ENCODE data around the gene DBNDD1. TPM values are rescaled to one million over a fixed set of nuclear protein-coding genes. Genes with fewer than 3 reads are reported as not detected.
A peak's percentile ranks its signal among the peaks of the same experiment; 100 is the strongest.

Gene DBNDD1
- total and polyA plus RNA-seq, 3 donors from 2014 or later: 2.3 to 5.1 (median 4.7) TPM

- no peaks in the 10 kb centered on the region for H3K36me3 ChIP-seq (ENCODE audit: low read depth, missing control alignments)
- no peak for DNase-seq
- no peak overlapping the region for H3K4me3 ChIP-seq
- intact Hi-C loops (cut with DNase I; ENCODE audit: low total_unique reads): no loop called here
- H3K27ac ChIP-seq: no peak overlapping the region
- TF ChIP-seq CTCF (IDR thresholded peaks at IDR 0.05) (no peak), POLR2A (IDR thresholded peaks at IDR 0.05) (no peak)
- H3K9me3 ChIP-seq: no peaks in the 10 kb centered on the region
- H3K27me3 ChIP-seq: no peaks in the 10 kb centered on the region
- no peaks in the 10 kb centered on the region for H3K4me1 ChIP-seq
- WGBS, 2 donors: 95 to 96% methylated on average over 11 to 13 of the region's 13 CpGs
Observed at GRCh38 chr16:89960966-89961365, 58.3 kb downstream of the DBNDD1 start.

- TF ChIP-seq POLR2A (IDR thresholded peaks at IDR 0.05) (no peak), CTCF (IDR thresholded peaks at IDR 0.05) (no peak)
- no peak overlapping the region for H3K27ac ChIP-seq
- H3K4me1 ChIP-seq: no peaks in the 10 kb centered on the region
- no peaks in the 10 kb centered on the region for H3K27me3 ChIP-seq
- DNase-seq: no peak
- no peaks in the 10 kb centered on the region for H3K9me3 ChIP-seq
- 87 to 92% methylated on average over 10 of the region's 10 CpGs for WGBS, 2 donors
- intact Hi-C loops (cut with DNase I; ENCODE audit: low total_unique reads): no loop called here
- H3K4me3 ChIP-seq: no peak overlapping the region
- H3K36me3 ChIP-seq (ENCODE audit: low read depth, missing control alignments): no peaks in the 10 kb centered on the region
Observed at GRCh38 chr16:89958596-89958995, 60.7 kb downstream of the DBNDD1 start.

- intact Hi-C loops (cut with DNase I; ENCODE audit: low total_unique reads): no loop called here
- Histone ChIP-seq H3K36me3 (ENCODE audit: low read depth, missing control alignments) (no peaks in the 10 kb centered on the region), H3K27ac (no peak overlapping the region), H3K27me3 (no peaks in the 10 kb centered on the region), H3K4me3 (no peak overlapping the region), H3K4me1 (no peaks in the 10 kb centered on the region), H3K9me3 (no peaks in the 10 kb centered on the region)
- TF ChIP-seq CTCF (IDR thresholded peaks at IDR 0.05) (no peak), POLR2A (IDR thresholded peaks at IDR 0.05) (no peak)
- WGBS, 2 donors: 70 to 80% methylated on average over 6 to 7 of the region's 7 CpGs
- DNase-seq: peak; percentile 79
Observed at GRCh38 chr16:89958068-89958467, 61.2 kb downstream of the DBNDD1 start.

GRCh38 chr16:89957216-89957785 is 62.0 kb downstream of the DBNDD1 start:
- no peaks in the 10 kb centered on the region for H3K9me3 ChIP-seq
- DNase-seq: no peak
- TF ChIP-seq POLR2A (IDR thresholded peaks at IDR 0.05) (no peak), CTCF (IDR thresholded peaks at IDR 0.05) (no peak)
- intact Hi-C loops (cut with DNase I; ENCODE audit: low total_unique reads): no loop called here
- WGBS, 2 donors: 83 to 88% methylated on average over 15 to 23 of the region's 23 CpGs
- no peak overlapping the region for H3K27ac ChIP-seq
- H3K4me3 ChIP-seq: no peak overlapping the region
- H3K36me3 ChIP-seq (ENCODE audit: low read depth, missing control alignments): no peaks in the 10 kb centered on the region
- H3K27me3 ChIP-seq: no peaks in the 10 kb centered on the region
- no peaks in the 10 kb centered on the region for H3K4me1 ChIP-seq

- Histone ChIP-seq H3K27ac (no peak overlapping the region), H3K27me3 (no peaks in the 10 kb centered on the region), H3K4me1 (no peaks in the 10 kb centered on the region), H3K9me3 (no peaks in the 10 kb centered on the region), H3K4me3 (no peak overlapping the region), H3K36me3 (ENCODE audit: low read depth, missing control alignments) (no peaks in the 10 kb centered on the region)
- TF ChIP-seq CTCF (IDR thresholded peaks at IDR 0.05) (no peak), POLR2A (IDR thresholded peaks at IDR 0.05) (no peak)
- DNase-seq: no peak
- WGBS, 2 donors: 88 to 90% methylated on average over 11 to 15 of the region's 15 CpGs
- intact Hi-C loops (cut with DNase I; ENCODE audit: low total_unique reads): no loop called here
Observed at GRCh38 chr16:89956505-89957215, 62.6 kb downstream of the DBNDD1 start.
